NCI-H2107 (cell line): ENCODE measurements around the gene RIC3.
"Not testable (repeated sequence)": the region's sequence is repeated elsewhere in the genome, so short reads cannot be mapped to it uniquely, and the experiment has no call there.

Source experiments
- DNase-seq: peaks from one replicate; lab custom pipeline; 2025; lab: John Stamatoyannopoulos, UW

RIC3 gene

GRCh38 chr11:8190431-8190830, 21.6 kb upstream of the RIC3 start:
- DNase-seq = no peak

GRCh38 chr11:8186429-8186828, 17.6 kb upstream of the RIC3 start:
- DNase-seq = no peak

- DNase-seq = no peak
These were observed 14.3 kb upstream of the RIC3 start for GRCh38 chr11:8183111-8183510.

DNA sequence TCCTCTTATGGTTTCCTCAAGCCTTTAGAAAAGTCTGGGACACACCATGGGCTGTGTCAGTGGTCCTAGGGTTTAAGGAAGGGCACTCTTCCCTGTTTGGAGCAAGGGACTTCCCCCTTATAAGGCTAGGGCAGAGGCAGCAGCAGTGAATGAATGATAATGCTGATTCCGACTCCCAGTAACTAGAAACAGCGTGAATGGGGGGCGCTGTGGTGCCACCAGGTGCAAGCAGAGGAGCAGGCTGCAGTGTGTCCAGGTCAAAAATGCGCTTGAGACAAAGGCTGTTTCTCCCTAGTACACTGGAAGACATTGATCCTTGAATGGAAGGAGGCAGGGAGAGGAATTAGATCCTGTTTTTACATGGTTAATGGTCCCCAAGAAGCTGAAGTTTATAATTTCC, 11.6 kb upstream of the RIC3 start:
- no peak for DNase-seq

- DNase-seq = no peak
These were observed 9.5 kb upstream of the RIC3 start for GRCh38 chr11:8178297-8178696.

GRCh38 chr11:8177136-8177535, 8.3 kb upstream of the RIC3 start:
- no peak for DNase-seq

- DNase-seq = no peak
These were observed 1.0 kb downstream of the RIC3 start for GRCh38 chr11:8167796-8168195.

- DNase-seq = no peak
These were observed 4.1 kb downstream of the RIC3 start for GRCh38 chr11:8164746-8165145.

DNA sequence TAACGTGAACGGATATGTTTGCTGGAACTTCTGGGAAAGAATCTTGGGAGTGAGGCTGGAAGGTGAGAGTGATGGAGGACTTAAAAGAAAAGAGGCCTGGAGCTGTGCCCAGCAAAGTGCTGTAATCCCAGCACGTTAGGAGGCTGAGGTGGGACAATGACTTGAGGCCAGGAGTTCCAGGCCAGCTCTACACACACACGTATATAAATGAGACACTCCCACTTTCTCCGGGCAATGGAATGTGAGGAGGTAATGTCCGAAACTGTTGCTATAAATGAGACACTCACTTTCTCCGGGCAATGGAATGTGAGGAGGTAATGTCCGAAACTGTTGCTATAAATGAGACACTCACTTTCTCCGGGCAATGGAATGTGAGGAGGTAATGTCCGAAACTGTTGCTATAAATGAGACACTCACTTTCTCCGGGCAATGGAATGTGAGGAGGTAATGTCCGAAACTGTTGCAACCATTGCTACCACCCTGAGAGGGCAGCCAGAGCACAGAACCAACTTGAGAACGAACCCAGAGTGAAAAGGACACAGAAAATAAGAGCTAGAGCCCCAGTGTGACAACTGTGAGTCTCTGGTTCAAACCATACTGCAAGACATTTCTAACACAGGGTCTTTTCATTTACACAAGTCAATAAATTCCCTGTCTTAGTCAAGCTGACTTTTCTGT, 7.1 kb downstream of the RIC3 start:
- DNase-seq = not testable (repeated sequence)

GRCh38 chr11:8156877-8157276, 11.9 kb downstream of the RIC3 start:
- no peak for DNase-seq

GRCh38 chr11:8149726-8150125, 19.1 kb downstream of the RIC3 start:
- DNase-seq = no peak

GRCh38 chr11:8138526-8138925, 30.3 kb downstream of the RIC3 start:
- no peak for DNase-seq

DNA sequence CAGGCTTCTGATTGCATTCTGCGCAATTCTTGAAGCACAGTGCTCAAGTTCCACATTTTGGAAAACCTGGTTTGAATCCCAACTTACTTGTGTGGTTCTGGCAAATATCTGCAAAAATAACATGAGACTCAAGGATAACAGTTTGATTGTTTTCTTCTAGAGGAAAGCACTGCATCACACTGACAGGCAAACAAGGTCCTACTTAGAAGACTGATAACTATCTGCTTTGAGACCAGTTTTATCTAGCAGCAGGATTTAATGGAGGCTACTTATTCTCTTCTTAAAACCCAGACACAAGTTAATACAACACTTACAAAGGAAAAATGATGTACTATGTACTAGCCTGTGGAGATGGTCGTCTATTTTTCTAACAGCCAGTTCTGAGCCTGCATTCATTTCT, 41.4 kb downstream of the RIC3 start:
- no peak for DNase-seq

- no peak for DNase-seq
These were observed 42.1 kb downstream of the RIC3 start for GRCh38 chr11:8126649-8127289.

- no peak for DNase-seq
These were observed 46.6 kb downstream of the RIC3 start for GRCh38 chr11:8122173-8122764.

DNA sequence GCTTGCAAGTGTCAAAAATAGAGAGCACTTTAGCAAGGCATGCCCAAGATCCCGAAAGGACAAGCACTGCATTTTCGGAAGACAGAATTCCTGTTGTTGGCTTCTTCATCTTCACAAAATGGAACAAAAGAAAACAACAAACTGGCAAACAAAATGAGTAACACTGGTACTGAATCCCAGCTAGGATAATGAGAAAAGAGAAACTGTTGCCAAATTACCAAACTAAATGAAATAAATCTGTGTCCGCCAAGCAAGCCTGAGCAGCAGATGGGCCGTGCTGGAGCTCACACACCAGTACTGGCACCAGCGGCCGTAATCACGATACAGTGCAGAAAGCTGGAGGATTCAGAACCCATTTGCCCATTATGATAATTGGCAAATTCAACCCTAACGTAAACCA, 57.2 kb downstream of the RIC3 start:
- DNase-seq = no peak

DNA sequence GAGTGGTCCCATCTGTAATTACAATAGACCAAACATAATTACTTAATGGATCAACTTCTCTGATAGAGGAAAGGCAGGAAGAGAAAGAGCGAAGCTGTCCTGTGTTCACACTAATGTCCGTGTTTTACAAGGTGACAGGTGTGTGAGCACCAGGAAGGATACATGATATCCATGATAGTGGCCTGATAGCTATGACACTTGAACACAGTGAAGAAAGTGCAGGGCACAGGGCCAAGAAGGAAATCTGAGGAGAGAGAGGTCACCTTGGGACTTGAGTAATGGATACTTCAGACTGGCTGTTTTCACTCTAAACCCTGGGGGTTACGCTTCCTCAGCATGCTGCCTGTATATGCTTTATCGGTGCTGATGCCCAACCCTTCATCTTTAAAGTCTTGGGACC, 58.4 kb downstream of the RIC3 start:
- peak; percentile 63 for DNase-seq

DNA sequence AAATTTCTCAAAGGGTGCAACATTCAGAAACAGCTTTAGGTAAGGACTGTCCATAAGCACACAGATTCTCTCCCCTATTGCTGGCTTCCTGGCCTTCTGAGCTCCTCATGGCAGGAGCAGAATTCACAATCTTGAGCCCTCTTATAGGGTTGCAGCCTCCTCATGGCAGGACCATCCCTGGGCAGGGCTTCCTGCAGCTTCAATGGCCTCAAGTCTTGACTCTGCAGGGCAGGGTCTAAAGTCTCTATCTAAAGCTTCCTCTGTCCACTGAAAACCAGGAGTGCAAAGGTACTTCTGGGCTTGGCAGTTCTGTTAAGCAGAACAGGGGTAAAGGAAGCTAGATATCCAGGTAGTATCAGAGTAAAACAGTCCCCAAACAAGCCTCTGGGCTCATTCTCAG, 59.1 kb downstream of the RIC3 start:
- DNase-seq = no peak

DNA sequence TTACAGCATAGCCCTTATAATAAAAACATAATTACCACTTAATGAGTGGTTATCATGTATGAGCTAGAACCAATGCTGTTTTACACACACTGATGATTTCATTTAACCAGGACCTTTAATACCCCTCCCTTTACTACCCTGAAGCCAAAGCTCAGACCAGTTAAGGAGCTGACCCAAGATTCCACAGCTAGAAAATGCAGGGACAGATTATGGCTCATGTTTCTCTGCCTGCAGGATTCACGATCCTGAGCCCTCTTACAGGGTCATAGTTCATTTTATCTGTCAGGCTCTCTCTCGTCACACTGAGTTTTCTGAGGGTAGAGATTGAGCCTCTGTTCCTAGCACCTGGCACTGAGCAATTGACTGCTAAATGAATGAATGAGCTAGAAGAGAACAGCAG, 60.4 kb downstream of the RIC3 start:
- DNase-seq = no peak

GRCh38 chr11:8107642-8108041, 61.2 kb downstream of the RIC3 start:
- DNase-seq = no peak

GRCh38 chr11:8106679-8107078, 62.1 kb downstream of the RIC3 start:
- no peak for DNase-seq

GRCh38 chr11:8105666-8106065, 63.2 kb downstream of the RIC3 start:
- no peak for DNase-seq

DNA sequence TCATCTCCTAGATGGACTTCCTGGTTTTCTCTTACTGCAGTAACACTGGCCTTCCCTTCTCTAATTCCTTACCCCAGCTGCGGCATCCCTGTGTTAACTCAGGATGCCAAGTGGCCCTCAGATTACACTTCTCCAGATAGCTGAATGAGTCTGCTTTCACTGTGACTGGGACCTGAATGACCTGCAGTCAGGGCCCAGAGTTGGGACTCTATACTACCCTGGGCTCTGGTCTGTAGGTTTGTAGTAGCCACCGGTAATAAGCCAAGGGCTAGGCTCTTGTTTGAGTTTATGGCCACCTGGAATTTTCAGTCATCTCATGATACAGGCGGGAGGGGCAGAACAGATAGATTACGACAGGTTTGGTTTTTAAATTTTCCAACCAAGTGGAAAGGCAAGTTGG, 63.7 kb downstream of the RIC3 start:
- DNase-seq = no peak

DNA sequence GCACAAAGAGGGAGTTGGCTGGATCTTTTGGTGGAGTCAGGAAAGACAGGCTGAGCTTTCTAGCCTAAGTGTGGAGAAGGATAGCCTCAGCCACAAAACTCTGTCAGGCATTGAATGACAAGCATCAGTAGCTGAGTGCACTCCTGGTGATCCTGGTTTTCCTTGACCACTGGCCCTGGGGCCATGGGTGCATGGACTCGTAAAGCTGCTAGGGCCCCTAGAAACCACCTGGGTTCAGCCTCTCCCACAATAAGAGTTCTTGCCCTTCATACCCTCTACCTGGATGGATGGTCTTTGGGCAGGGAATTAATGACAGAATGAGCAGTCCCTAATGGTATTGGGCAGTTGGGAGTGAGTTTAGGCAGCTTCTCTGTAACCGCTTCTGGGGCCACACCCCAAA, 64.9 kb downstream of the RIC3 start:
- no peak for DNase-seq
